K562 (cell line): ENCODE results near the gene POLR2J. TPM values are rescaled to one million over a fixed set of nuclear protein-coding genes. Genes with fewer than 3 reads are reported as not detected.

ENCODE experiments used
- ATAC-seq: fragments of 200-7000 bp; cut with Tn5 transposase; 3 replicates; pipeline ENCODE4 v1.9.1; 2020; ENCODE audit warnings: moderate library complexity
- BruUV-seq: library from RNA; stranded (reverse); fragments of 400-500 nt; replicated peaks from 2 replicates; lab custom pipeline; 2021; lab: Mats Ljungman, UMichigan
- CTCF ChIA-PET: fragments of 300-600 bp; formaldehyde crosslinking; extraction: SDS; loops from one replicate; lab custom pipeline; 2021; ENCODE audit warnings: low intra/inter-chr PET ratio; lab: Yijun Ruan, JAX
- POLR2A ChIA-PET: fragments of 300-600, 350-650 bp; sonication (Branson Sonifier 250); formaldehyde crosslinking; extraction: SDS; loops from one replicate; lab custom pipeline; 2021; ENCODE audit warnings: antibody characterized with exemption, inconsistent platforms; lab: Yijun Ruan, JAX
- DNase-seq, 4 experiments: peaks; one replicate each; pipeline versions ENCODE4 v3.0.0 to v3.0.0-alpha.2; 2011 to 2018; ENCODE audit warnings: low spot score in 3 of 4, mixed read lengths in 3 of 4; ENCODE audit errors: extremely low read depth in 1 of 4
- FAIRE-seq: peaks from 2 replicates; lab custom pipeline; 2011; peaks lifted over from hg19 to GRCh38; lab: Jason Lieb, UNC
- H2AFZ ChIP-seq: 2 replicates; pipeline ENCODE4 v1.6.0; 2011; ENCODE audit warnings: low read depth, low read length, control low read depth, inconsistent platforms
- H3K27ac ChIP-seq: fragments of 200-600 bp; 3 replicates; pipeline ENCODE4 v1.8.0; 2011; ENCODE audit warnings: low read depth, mild to moderate bottlenecking, control low read depth, inconsistent platforms, low read length, moderate library complexity, mixed read lengths; ENCODE audit errors: extremely low read depth
- H3K27me3 ChIP-seq, 2 experiments: fragments of 300-600 bp in 1 of 2; 2 replicates in 1 of 2; 3 replicates in 1 of 2; pipeline versions ENCODE4 v1.6.0 to v1.8.0; 2011; ENCODE audit warnings: inconsistent platforms in 2 of 2, low read length in 2 of 2, mild to moderate bottlenecking in 1 of 2, mixed read lengths in 1 of 2, moderate library complexity in 1 of 2; ENCODE audit not compliant: control insufficient read depth in 2 of 2, insufficient read depth in 2 of 2
- H3K36me3 ChIP-seq: fragments of 300-600 bp; 3 replicates; pipeline ENCODE4 v1.8.0; 2011; ENCODE audit warnings: mild to moderate bottlenecking, low read length, inconsistent platforms; ENCODE audit not compliant: control insufficient read depth, insufficient read depth
- H3K4me1 ChIP-seq, 2 experiments: fragments of 200-600 bp in 1 of 2; replicated peaks in 1 of 2; 2 replicates in 1 of 2; 3 replicates in 1 of 2; pipeline versions ENCODE4 v1.5.1 to v1.8.0; 2011; ENCODE audit warnings: inconsistent platforms in 2 of 2, low read length in 2 of 2, mild to moderate bottlenecking in 1 of 2, mixed read lengths in 1 of 2, moderate library complexity in 1 of 2; ENCODE audit not compliant: control insufficient read depth in 2 of 2, insufficient read depth in 2 of 2
- H3K4me2 ChIP-seq: 2 replicates; pipeline ENCODE4 v1.6.1; 2011; ENCODE audit warnings: low read length, control low read depth, inconsistent platforms, mixed read lengths; ENCODE audit not compliant: insufficient read depth
- H3K4me3 ChIP-seq: fragments of 200-600 bp; sonication (generic), shearing (Covaris generic); 2 replicates; pipeline ENCODE4 v1.5.1; 2016; ENCODE audit warnings: control low read depth, inconsistent platforms
- H3K79me2 ChIP-seq: fragments of 200-600 bp; 3 replicates; pipeline ENCODE4 v1.8.0; 2011; ENCODE audit warnings: low read length, inconsistent platforms; ENCODE audit not compliant: control insufficient read depth, insufficient read depth
- H3K9ac ChIP-seq, 2 experiments: 2 replicates each; pipeline versions ENCODE4 v1.6.0 to v1.6.1; 2011; ENCODE audit warnings: low read depth in 2 of 2, low read length in 2 of 2, control low read depth in 1 of 2, inconsistent platforms in 1 of 2, mild to moderate bottlenecking in 1 of 2, mixed read lengths in 1 of 2; ENCODE audit not compliant: insufficient read depth in 1 of 2
- H3K9me1 ChIP-seq: one replicate; pipeline ENCODE4 v1.6.0; 2011; ENCODE audit warnings: inconsistent platforms, mild to moderate bottlenecking, low read length, moderate library complexity; ENCODE audit not compliant: control insufficient read depth, insufficient read depth
- H3K9me3 ChIP-seq: replicated peaks from 2 replicates; pipeline ENCODE4 v1.5.1; 2011; ENCODE audit warnings: low read depth, low read length, inconsistent platforms; ENCODE audit not compliant: control insufficient read depth, insufficient read depth
- H4K20me1 ChIP-seq: replicated peaks from 2 replicates; pipeline ENCODE4 v1.6.1; 2011; ENCODE audit warnings: low read length, inconsistent platforms, mixed read lengths; ENCODE audit not compliant: control insufficient read depth, insufficient read depth
- CBX8 ChIP-seq: fragments of 200-600 bp; sonication (generic); IDR thresholded peaks from 2 replicates; pipeline ENCODE4 v1.6.1; 2012; ENCODE audit warnings: borderline replicate concordance, mixed run types, low read depth, mild to moderate bottlenecking, moderate library complexity, mixed read lengths, low read length, control low read depth, inconsistent platforms; ENCODE audit not compliant: poor library complexity, severe bottlenecking; ENCODE audit errors: extremely low read depth
- CHAMP1 ChIP-seq: fragments of 450-650 bp; IDR thresholded peaks from 2 replicates; pipeline ENCODE4 v1.6.1; 2016; ENCODE audit warnings: mild to moderate bottlenecking
- CTBP1 ChIP-seq: fragments of 450-650 bp; IDR thresholded peaks from 2 replicates; pipeline ENCODE4 v1.6.1; 2016; ENCODE audit warnings: borderline replicate concordance
- ETV5 ChIP-seq: sonication (generic); formaldehyde crosslinking; IDR thresholded peaks from 2 replicates; pipeline ENCODE4 v1.4.0; 2020; ENCODE audit warnings: low read depth, mild to moderate bottlenecking, missing genetic modification reagents
- GABPB1 ChIP-seq: sonication (generic); formaldehyde crosslinking; IDR thresholded peaks from 2 replicates; pipeline ENCODE4 v1.8.0; 2022; ENCODE audit warnings: mild to moderate bottlenecking, missing genetic modification reagents
- GTF2B ChIP-seq: IDR thresholded peaks from 2 replicates; pipeline ENCODE4 v1.6.1; 2011; ENCODE audit not compliant: insufficient read length; ENCODE audit errors: extremely low read depth
- KDM5B ChIP-seq: fragments of 200-600 bp; sonication (generic); IDR thresholded peaks from 2 replicates; pipeline ENCODE4 v1.6.1; 2012; ENCODE audit warnings: low read depth, mild to moderate bottlenecking, moderate library complexity, low read length, control low read depth, inconsistent platforms; ENCODE audit not compliant: insufficient replicate concordance
- MBD1 ChIP-seq: fragments of 250-450 bp; sonication (Bioruptor Pico); IDR thresholded peaks from 2 replicates; pipeline ENCODE4 v1.8.0; 2022; ENCODE audit warnings: inconsistent platforms
- MED1 ChIP-seq: sonication (generic); formaldehyde crosslinking; IDR thresholded peaks from 2 replicates; pipeline ENCODE4 v1.8.1; 2023; ENCODE audit warnings: missing genetic modification reagents, borderline replicate concordance
- POLR3G ChIP-seq: IDR thresholded peaks from 2 replicates; pipeline ENCODE4 v1.6.1; 2011; ENCODE audit not compliant: insufficient read length, insufficient replicate concordance; ENCODE audit errors: extremely low read depth
- PURB ChIP-seq: sonication (generic); formaldehyde crosslinking; IDR thresholded peaks from 2 replicates; pipeline ENCODE4 v1.9.0; 2021; ENCODE audit warnings: low read depth, mild to moderate bottlenecking, missing genetic modification reagents
- TBP ChIP-seq: optimal IDR thresholded peaks from 2 replicates; pipeline ENCODE3; 2011; ENCODE audit warnings: low read depth, low read length, improper control_type of control experiment
- ZNF589 ChIP-seq: fragments of 200-800 bp; sonication (Bioruptor generic); IDR thresholded peaks from 2 replicates; pipeline ENCODE4 v1.6.1; 2016; ENCODE audit warnings: low read depth, missing genetic modification characterization, missing compliant biosample characterization
- ZNF707 ChIP-seq: fragments of 250-450 bp; sonication (Bioruptor Pico); conservative IDR thresholded peaks from 2 replicates; pipeline ENCODE4 v1.8.0; 2022; ENCODE audit warnings: inconsistent platforms, mild to moderate bottlenecking, moderate library complexity
- WGBS: fragments of 100-300 bp; shearing (Covaris generic); methylation state at CpG from one replicate; pipeline ENCODE4 v1.1.6; 2016; ENCODE audit warnings: low coverage, mixed read lengths; ENCODE audit not compliant: insufficient coverage; ENCODE audit errors: missing lambda C conversion rate; 5-methylcytosine and 5-hydroxymethylcytosine counted together
- in situ Hi-C: fragments of 300-500 bp; cut with MboI; formaldehyde crosslinking; loops from 4 replicates; pipeline ENCODE4 v1.15.0; 2018; ENCODE audit warnings: inconsistent platforms, mixed read lengths
- intact Hi-C: fragments of 100-400 bp; cut with micrococcal nuclease; formaldehyde crosslinking; loops from 2 replicates; pipeline ENCODE4 v1.14.2; 2022
- polyA plus RNA-seq, 8 experiments: library from polyadenylated mRNA; depleted of rRNA in 4 of 8; stranded (reverse) in 5 of 8; unstranded in 3 of 8; fragments of >200 nt; fragmentation: Nextera tagmentation in 2 of 8; fragmentation: Illumina TruSeq in 1 of 8; extraction: Ambion mirVana in 2 of 8; extraction: Trizol in 1 of 8; gene quantifications; 2 replicates each; pipeline versions ENCODE4 v1.2.1 to v1.2.3, GENCODE V29; 2011 to 2014; ENCODE audit warnings: inconsistent platforms in 1 of 8, missing spikeins in 1 of 8
- total RNA-seq, 7 experiments: library from RNA; depleted of rRNA in 6 of 7; stranded (reverse); fragments of >200 nt in 6 of 7; fragmentation: Illumina TruSeq in 2 of 7; extraction: Trizol in 2 of 7; gene quantifications; 2 replicates each; pipeline versions ENCODE4 v1.2.1 to v1.2.3, GENCODE V29; 2011 to 2021; ENCODE audit warnings: low replicate concordance in 1 of 7

Gene POLR2J
- total and polyA plus RNA-seq, 9 of the 15 experiments (the other 6 are each of a cell fraction or from before 2014, with no cell fraction given) = 32.3 to 220 (median 113) TPM

- TF ChIP-seq MED1 (CRISPR knock-in tag) = no peak
- TF ChIP-seq PURB = no peak
- no peak for TF ChIP-seq ZNF589 (CRISPR knock-in tag)
- TF ChIP-seq GABPB1 (CRISPR knock-in tag) = 0 out of 2 replicates have a peak, but pooled peaks have one; percentile 7
- TF ChIP-seq KDM5B = peak; percentile 18
Measured at GRCh38 chr7:102434039-102434486, 44.7 kb downstream of the POLR2J start (continued).

- WGBS = 3% methylated on average over 32 of the region's 90 CpGs
- DNase-seq (peak; percentile 89 to 99 (median 97)), ATAC-seq (peak; percentile 88), FAIRE-seq (no peak)
- intact Hi-C loops (no loop called here), in situ Hi-C loops (no loop called here)
- H3K9ac ChIP-seq = peak within 1 kb of the TSS; percentile 67 to 93
- H3K79me2 ChIP-seq = peaks cover 9% of the 10 kb centered on the region
- no peaks in the 10 kb centered on the region for H3K27me3 ChIP-seq
- no peaks in the 10 kb centered on the region for H3K9me1 ChIP-seq
- no peaks in the 10 kb centered on the region for H4K20me1 ChIP-seq
- peak within 1 kb of the TSS; percentile 71 for H3K4me2 ChIP-seq
- ChIA-PET CTCF (no interaction called here), POLR2A (interaction anchor here (0.6 kb wide), 1 partner anchor 24 kb away, joined by 3 read pairs; no protein-coding TSS in a partner anchor)
- no peaks in the 10 kb centered on the region for H3K9me3 ChIP-seq
- H3K27ac ChIP-seq = peak within 1 kb of the TSS; percentile 68; the same call in 2 of the 3 replicates
- BruUV-seq = no TSS peak
- H3K4me3 ChIP-seq = peak within 1 kb of the TSS; percentile 80
- H3K4me1 ChIP-seq = peaks cover 18 to 50% of the 10 kb centered on the region in 2 experiments
- H3K36me3 ChIP-seq = peaks cover 7% of the 10 kb centered on the region; the same call in 1 of the 3 replicates
- peak within 1 kb of the TSS; percentile 84 for H2AFZ ChIP-seq
- TF ChIP-seq POLR3G (no peak), GTF2B (no peak), MBD1 (CRISPR knock-in tag) (no peak), CTBP1 (peak; percentile 25; the same call in 1 of the 2 replicates), TBP (no peak), ZNF707 (CRISPR knock-in tag) (no peak), CHAMP1 (no peak), ETV5 (CRISPR knock-in tag) (peak; percentile 31; the same call in 1 of the 2 replicates), CBX8 (no peak)
Measured at GRCh38 chr7:102433219-102434038, 45.3 kb downstream of the POLR2J start, which contains the start of gene ORAI2. ORAI2 (plus strand) TSS chr7:102433575; CDS start chr7:102438957, 5,382 bp downstream.
